ENCODE results near the gene NSMCE1.

NSMCE1 gene

GRCh38 chr16:27198451-27199234 lies 69.9 kb downstream of the NSMCE1 start:
- no peak for DNase-seq (ENCODE audit: low read depth in 1 of 2, low spot score in 1 of 2)

GRCh38 chr16:27197004-27197403 lies 71.6 kb downstream of the NSMCE1 start:
- DNase-seq (ENCODE audit: low read depth in 1 of 2, low spot score in 1 of 2): no peak

- DNase-seq (ENCODE audit: low read depth in 1 of 2, low spot score in 1 of 2): peak in 1 of 2 donors; percentile 12
These were observed 72.5 kb downstream of the NSMCE1 start for GRCh38 chr16:27195941-27196595.

GRCh38 chr16:27195076-27195741 lies 73.4 kb downstream of the NSMCE1 start:
- DNase-seq (ENCODE audit: low read depth in 1 of 2, low spot score in 1 of 2): no peak

- DNase-seq (ENCODE audit: low read depth in 1 of 2, low spot score in 1 of 2): no peak
These were observed 75.1 kb downstream of the NSMCE1 start for GRCh38 chr16:27193300-27193990.

GRCh38 chr16:27191352-27191924 lies 77.1 kb downstream of the NSMCE1 start:
- no peak for DNase-seq (ENCODE audit: low read depth in 1 of 2, low spot score in 1 of 2)

GRCh38 chr16:27190316-27190871 lies 78.2 kb downstream of the NSMCE1 start:
- no peak for DNase-seq (ENCODE audit: low read depth in 1 of 2, low spot score in 1 of 2)

- DNase-seq (ENCODE audit: low read depth in 1 of 2, low spot score in 1 of 2): no peak
These were observed 79.1 kb downstream of the NSMCE1 start for GRCh38 chr16:27189335-27189972.

- no peak for DNase-seq (ENCODE audit: low read depth in 1 of 2, low spot score in 1 of 2)
These were observed 79.9 kb downstream of the NSMCE1 start for GRCh38 chr16:27188633-27189032.

- DNase-seq (ENCODE audit: low read depth in 1 of 2, low spot score in 1 of 2): no peak
These were observed 82.8 kb downstream of the NSMCE1 start for GRCh38 chr16:27185776-27186130.

GRCh38 chr16:27182906-27183405 lies 85.6 kb downstream of the NSMCE1 start:
- DNase-seq (ENCODE audit: low read depth in 1 of 2, low spot score in 1 of 2): no peak

- no peak for DNase-seq (ENCODE audit: low read depth in 1 of 2, low spot score in 1 of 2)
These were observed 87.4 kb downstream of the NSMCE1 start for GRCh38 chr16:27181019-27181790.

GRCh38 chr16:27179500-27180072 lies 89.0 kb downstream of the NSMCE1 start:
- DNase-seq (ENCODE audit: low read depth in 1 of 2, low spot score in 1 of 2): peak; percentile 61 to 76

- DNase-seq (ENCODE audit: low read depth in 1 of 2, low spot score in 1 of 2): peak in 1 of 2 donors; percentile 36
These were observed 91.4 kb downstream of the NSMCE1 start for GRCh38 chr16:27177031-27177774.

- DNase-seq (ENCODE audit: low read depth in 1 of 2, low spot score in 1 of 2): no peak
These were observed 92.7 kb downstream of the NSMCE1 start for GRCh38 chr16:27175888-27176287.
